HCT116 (cell line): ENCODE data around the gene VPS4B. TPM values are rescaled to one million over a fixed set of nuclear protein-coding genes. Genes with fewer than 3 reads are reported as not detected.

Source experiments
- ATAC-seq: fragments of 200-7000 bp; cut with Tn5 transposase; 2 replicates; pipeline ENCODE4 v1.9.1; 2020; ENCODE audit warnings: mild to moderate bottlenecking, moderate library complexity
- BruUV-seq: library from RNA; stranded (reverse); fragments of 400-500 nt; replicated peaks from 2 replicates; lab custom pipeline; 2021; lab: Mats Ljungman, UMichigan
- CTCF ChIA-PET: fragments of 300-600 bp; sonication (Branson Sonifier 250); formaldehyde crosslinking; loops from one replicate; lab custom pipeline; 2021; ENCODE audit warnings: antibody characterized with exemption; lab: Charles Lee
- POLR2A ChIA-PET: fragments of 300-600, 350-600 bp; sonication (Branson Sonifier 250); formaldehyde crosslinking; loops from one replicate; lab custom pipeline; 2021; ENCODE audit warnings: antibody characterized with exemption; lab: Charles Lee
- RAD21 ChIA-PET, 2 experiments: fragments of 300-600 bp; sonication (Branson Sonifier 250); formaldehyde crosslinking; loops; one replicate each; lab custom pipeline; 2023; ENCODE audit warnings: low total read pairs in 2 of 2; ENCODE audit not compliant: uncharacterized antibody in 2 of 2, unreplicated experiment in 2 of 2, low non-redundant PET in 1 of 2; lab: Charles Lee
- DNase-seq: peaks from one replicate; pipeline ENCODE4 v3.0.0-alpha.2; 2010; ENCODE audit warnings: low read depth, low spot score
- H2AFZ ChIP-seq: fragments of 200-600 bp; shearing (Covaris generic), sonication (generic); 2 replicates; pipeline ENCODE4 v1.6.1; 2017; ENCODE audit warnings: low read depth, mixed run types, mixed read lengths, antibody characterized with exemption, low read length; ENCODE audit not compliant: poor library complexity, severe bottlenecking
- H3K27ac ChIP-seq: 2 replicates; pipeline ENCODE4 v1.5.1; 2012; ENCODE audit warnings: low read depth, low read length
- H3K27me3 ChIP-seq: fragments of 200-600 bp; sonication (generic); 2 replicates; pipeline ENCODE4 v1.6.1; 2016; ENCODE audit warnings: mixed run types, low read length, mixed read lengths; ENCODE audit not compliant: insufficient read depth
- H3K36me3 ChIP-seq, 2 experiments: fragments of 200-500 bp in 1 of 2; fragments of 200-600 bp in 1 of 2; sonication (Bioruptor generic) in 1 of 2; sonication (generic) in 1 of 2; 2 replicates each; pipeline versions ENCODE4 v1.5.1 to v1.6.1; 2014 to 2016; ENCODE audit warnings: low read length in 2 of 2, inconsistent platforms in 1 of 2, mixed read lengths in 1 of 2, mixed run types in 1 of 2; ENCODE audit not compliant: insufficient read depth in 2 of 2, control insufficient read depth in 1 of 2
- H3K4me1 ChIP-seq, 2 experiments: fragments of 200-600 bp in 1 of 2; sonication (generic) in 1 of 2; 2 replicates each; pipeline versions ENCODE4 v1.5.1 to v1.6.1; 2012 to 2017; ENCODE audit warnings: low read length in 2 of 2, inconsistent platforms in 1 of 2, mild to moderate bottlenecking in 1 of 2, mixed read lengths in 1 of 2, mixed run types in 1 of 2, moderate library complexity in 1 of 2; ENCODE audit not compliant: insufficient read depth in 2 of 2, control insufficient read depth in 1 of 2
- H3K4me2 ChIP-seq: fragments of 200-600 bp; sonication (generic); 2 replicates; pipeline ENCODE4 v1.6.1; 2017; ENCODE audit warnings: mixed run types, low read length, mixed read lengths
- H3K4me3 ChIP-seq, 2 experiments: fragments of 200-600 bp in 1 of 2; sonication (generic) in 1 of 2; replicated peaks in 1 of 2; 2 replicates each; pipeline ENCODE4 v1.5.1; 2011 to 2016; ENCODE audit warnings: low read length in 2 of 2, control low read depth in 1 of 2, low read depth in 1 of 2, mild to moderate bottlenecking in 1 of 2, mixed read lengths in 1 of 2, mixed run types in 1 of 2
- H3K79me2 ChIP-seq: fragments of 200-600 bp; sonication (generic); 2 replicates; pipeline ENCODE4 v1.6.1; 2017; ENCODE audit warnings: mild to moderate bottlenecking, mixed run types, low read length, moderate library complexity, mixed read lengths; ENCODE audit not compliant: insufficient read depth
- H3K9ac ChIP-seq: fragments of 200-600 bp; sonication (generic); 2 replicates; pipeline ENCODE4 v1.6.1; 2016; ENCODE audit warnings: low read length, mixed read lengths
- H3K9me2 ChIP-seq: fragments of 200-600 bp; sonication (generic), shearing (Covaris generic); 2 replicates; pipeline ENCODE4 v1.6.1; 2017; ENCODE audit warnings: mixed run types, mild to moderate bottlenecking, moderate library complexity; ENCODE audit not compliant: insufficient read depth
- H3K9me3 ChIP-seq, 2 experiments: fragments of 200-500 bp in 1 of 2; fragments of 200-600 bp in 1 of 2; sonication (Bioruptor generic) in 1 of 2; sonication (generic) in 1 of 2; 2 replicates each; pipeline ENCODE4 v1.6.1; 2014 to 2017; ENCODE audit warnings: low read length in 2 of 2, mixed read lengths in 2 of 2, inconsistent platforms in 1 of 2, low read depth in 1 of 2, mild to moderate bottlenecking in 1 of 2, mixed run types in 1 of 2, moderate library complexity in 1 of 2; ENCODE audit not compliant: control insufficient read depth in 1 of 2, insufficient read depth in 1 of 2
- H4K20me1 ChIP-seq: fragments of 200-600 bp; sonication (generic), shearing (Covaris generic); 2 replicates; pipeline ENCODE4 v1.6.1; 2017; ENCODE audit warnings: mixed run types, mild to moderate bottlenecking, moderate library complexity; ENCODE audit not compliant: insufficient read depth
- ATF3 ChIP-seq: IDR thresholded peaks from 2 replicates; pipeline ENCODE4 v1.6.1; 2012
- CBX3 ChIP-seq: IDR thresholded peaks from 2 replicates; pipeline ENCODE4 v1.6.1; 2012; ENCODE audit warnings: low read depth
- CEBPB ChIP-seq: IDR thresholded peaks from 2 replicates; pipeline ENCODE4 v1.6.1; 2012; ENCODE audit warnings: low read depth
- CTCF ChIP-seq, 3 experiments: fragments of 200-600 bp in 1 of 3; sonication (generic) in 1 of 3; IDR thresholded peaks in 2 of 3; conservative IDR thresholded peaks in 1 of 3; 2 replicates each; pipeline ENCODE4 v1.5.1; 2012 to 2017; ENCODE audit warnings: low read depth in 2 of 3, low read length in 2 of 3, antibody characterized with exemption in 1 of 3, borderline replicate concordance in 1 of 3, control low read depth in 1 of 3, mild to moderate bottlenecking in 1 of 3, mixed read lengths in 1 of 3, mixed run types in 1 of 3, moderate library complexity in 1 of 3; ENCODE audit not compliant: insufficient read depth in 1 of 3
- EGR1 ChIP-seq: IDR thresholded peaks from 2 replicates; pipeline ENCODE4 v1.6.1; 2012; ENCODE audit warnings: low read depth
- ELF1 ChIP-seq: IDR thresholded peaks from 2 replicates; pipeline ENCODE4 v1.6.1; 2012; ENCODE audit warnings: low read depth, borderline replicate concordance
- EZH2phosphoT487 ChIP-seq: fragments of 200-600 bp; IDR thresholded peaks from 2 replicates; pipeline ENCODE4 v1.6.1; 2018; ENCODE audit warnings: antibody characterized with exemption, borderline replicate concordance
- MAX ChIP-seq: IDR thresholded peaks from 2 replicates; pipeline ENCODE4 v1.6.1; 2012
- POLR2A ChIP-seq: IDR thresholded peaks from 2 replicates; pipeline ENCODE4 v1.7.0; 2011; ENCODE audit warnings: borderline replicate concordance; ENCODE audit not compliant: insufficient read depth, insufficient read length; ENCODE audit errors: extremely low read depth
- POLR2AphosphoS5 ChIP-seq: IDR thresholded peaks from 2 replicates; pipeline ENCODE4 v1.6.1; 2011; ENCODE audit warnings: mild to moderate bottlenecking, low read depth, low read length, moderate library complexity
- REST ChIP-seq: IDR thresholded peaks from 2 replicates; pipeline ENCODE4 v1.6.1; 2012; ENCODE audit warnings: low read depth
- SIN3A ChIP-seq: IDR thresholded peaks from 2 replicates; pipeline ENCODE4 v1.6.1; 2012; ENCODE audit warnings: low read depth
- SRF ChIP-seq: IDR thresholded peaks from 2 replicates; pipeline ENCODE4 v1.6.1; 2012; ENCODE audit warnings: low read depth
- TCF7L2 ChIP-seq: IDR thresholded peaks from 2 replicates; pipeline ENCODE4 v1.7.0; 2011; ENCODE audit warnings: borderline replicate concordance, inconsistent platforms; ENCODE audit not compliant: insufficient read depth, insufficient read length; ENCODE audit errors: extremely low read depth
- YY1 ChIP-seq: IDR thresholded peaks from 2 replicates; pipeline ENCODE4 v1.6.1; 2011; ENCODE audit warnings: low read length, low read depth, moderate library complexity, mild to moderate bottlenecking; ENCODE audit not compliant: insufficient replicate concordance; ENCODE audit errors: extremely low read depth
- ZFX ChIP-seq: fragments of 450-650 bp; IDR thresholded peaks from 2 replicates; pipeline ENCODE4 v1.6.1; 2017
- ZNF274 ChIP-seq: fragments of 200-500 bp; sonication (Bioruptor generic); IDR thresholded peaks from 2 replicates; pipeline ENCODE4 v1.6.1; 2014; ENCODE audit warnings: mild to moderate bottlenecking, low read depth, low read length, inconsistent platforms
- intact Hi-C: fragments of 100-400 bp; cut with micrococcal nuclease; formaldehyde crosslinking; loops from 2 replicates; pipeline ENCODE4 v1.10.0; 2022
- total RNA-seq: library from RNA; stranded (reverse); gene quantifications from one replicate; pipeline ENCODE4 v1.2.1, GENCODE V29; 2021; ENCODE audit not compliant: unreplicated experiment

VPS4B gene
- total RNA-seq, 1 experiment from 2014 or later: 68.3 TPM

GRCh38 chr18:63422087-63422863 is at the start of gene VPS4B (continued):
- TF ChIP-seq TCF7L2 (no peak), SIN3A (peak; percentile 95), SRF (peak; percentile 92), MAX (peak; percentile 79), ZNF274 (no peak)

GRCh38 chr18:63470751-63471150 is 48.5 kb upstream of the VPS4B start:
- ChIA-PET POLR2A (no interaction called here), RAD21 (no interaction called here), CTCF (interaction anchor here (1.3 kb wide), 1 partner anchor 41 kb away, joined by 3 read pairs; no protein-coding TSS in a partner anchor)
- no TSS peak for BruUV-seq
- H3K27ac ChIP-seq: no peak overlapping the region
- H2AFZ ChIP-seq: no peak overlapping the region
- H3K4me1 ChIP-seq: peaks cover 7 to 18% of the 10 kb centered on the region in 2 experiments
- no peaks in the 10 kb centered on the region for H3K9me2 ChIP-seq
- H4K20me1 ChIP-seq: no peaks in the 10 kb centered on the region
- 0 out of 2 replicates have a peak, but pooled peaks have one; percentile 18 for ATAC-seq
- DNase-seq: no peak
- H3K9ac ChIP-seq: no peak overlapping the region
- intact Hi-C loops: no loop called here
- H3K4me3 ChIP-seq: no peak overlapping the region
- H3K27me3 ChIP-seq: no peaks in the 10 kb centered on the region
- H3K79me2 ChIP-seq: no peaks in the 10 kb centered on the region
- no peak overlapping the region for H3K4me2 ChIP-seq
- no peaks in the 10 kb centered on the region for H3K36me3 ChIP-seq
- no peaks in the 10 kb centered on the region for H3K9me3 ChIP-seq
- TF ChIP-seq ELF1: no peak
- TF ChIP-seq ZNF274: no peak
- no peak for TF ChIP-seq CBX3
- TF ChIP-seq TCF7L2: no peak
- no peak for TF ChIP-seq CTCF (IDR thresholded peaks at IDR 0.05 in 2 of 3, conservative IDR thresholded peaks at IDR 0.05 in 1 of 3; ENCODE audit: borderline replicate concordance in 1 of 3, insufficient read depth in 1 of 3, low read depth in 2 of 3, low read length in 2 of 3)
- no peak for TF ChIP-seq EZH2phosphoT487
- no peak for TF ChIP-seq POLR2A
- TF ChIP-seq EGR1: no peak
- no peak for TF ChIP-seq POLR2AphosphoS5
- TF ChIP-seq REST: no peak
- TF ChIP-seq MAX: no peak
- TF ChIP-seq CEBPB: no peak
- TF ChIP-seq YY1: no peak
- no peak for TF ChIP-seq ZFX
- TF ChIP-seq ATF3: no peak
